GM23338 (cell line): ENCODE results near the gene C1RL. TPM values are rescaled to one million over a fixed set of nuclear protein-coding genes. Genes with fewer than 3 reads are reported as not detected.

Experiments used
- ATAC-seq: fragments of 200-7000 bp; cut with Tn5 transposase; 3 replicates; pipeline ENCODE4 v1.9.1; 2020
- DNase-seq: peaks from one replicate; pipeline ENCODE4 v3.0.0-alpha.2; 2015; ENCODE audit warnings: low spot score
- H2AFZ ChIP-seq: fragments of 200-600 bp; sonication (generic); 2 replicates; pipeline ENCODE4 v1.8.0; 2016; ENCODE audit warnings: antibody characterized with exemption, mild to moderate bottlenecking, moderate library complexity
- H3F3A ChIP-seq: fragments of 200-600 bp; sonication (generic); replicated peaks from 2 replicates; pipeline ENCODE4 v1.8.0; 2017; ENCODE audit warnings: antibody characterized with exemption, mixed run types, low read depth
- H3K27ac ChIP-seq: fragments of 200-600 bp; sonication (generic); 2 replicates; pipeline ENCODE4 v1.6.1; 2016; ENCODE audit warnings: low read depth
- H3K27me3 ChIP-seq: fragments of 200-600 bp; sonication (generic); 2 replicates; pipeline ENCODE4 v1.8.0; 2016; ENCODE audit warnings: mild to moderate bottlenecking, mixed run types, moderate library complexity; ENCODE audit not compliant: insufficient read depth
- H3K36me3 ChIP-seq: fragments of 200-600 bp; sonication (generic); 2 replicates; pipeline ENCODE4 v1.8.0; 2016; ENCODE audit warnings: mild to moderate bottlenecking; ENCODE audit not compliant: insufficient read depth
- H3K4me1 ChIP-seq: fragments of 200-600 bp; sonication (generic); 2 replicates; pipeline ENCODE4 v1.8.0; 2016; ENCODE audit warnings: mild to moderate bottlenecking, moderate library complexity; ENCODE audit not compliant: insufficient read depth
- H3K4me2 ChIP-seq: fragments of 200-600 bp; sonication (generic); 2 replicates; pipeline ENCODE4 v1.7.1; 2017; ENCODE audit warnings: mixed run types
- H3K4me3 ChIP-seq: fragments of 200-600 bp; sonication (generic); 2 replicates; pipeline ENCODE4 v1.6.1; 2016; ENCODE audit warnings: mixed run types
- H3K79me2 ChIP-seq: fragments of 200-600 bp; sonication (generic); replicated peaks from 2 replicates; pipeline ENCODE4 v1.8.0; 2017; ENCODE audit warnings: mild to moderate bottlenecking; ENCODE audit not compliant: insufficient read depth
- H3K9me2 ChIP-seq: fragments of 200-600 bp; sonication (generic); 2 replicates; pipeline ENCODE4 v1.8.0; 2017; ENCODE audit not compliant: insufficient read depth
- H4K20me1 ChIP-seq: fragments of 200-600 bp; sonication (generic); replicated peaks from 2 replicates; pipeline ENCODE4 v1.8.0; 2017; ENCODE audit warnings: mild to moderate bottlenecking; ENCODE audit not compliant: insufficient read depth
- H3K27ac Mint-ChIP-seq: 2 replicates; pipeline ENCODE4 v1.8.0; 2020; ENCODE audit warnings: inconsistent platforms, mild to moderate bottlenecking, moderate library complexity, mixed read lengths
- H3K27me3 Mint-ChIP-seq: 3 replicates; pipeline ENCODE4 v1.8.0; 2022; ENCODE audit warnings: low read depth, mild to moderate bottlenecking, moderate library complexity, mixed read lengths, inconsistent platforms; ENCODE audit not compliant: insufficient read depth, poor library complexity
- H3K36me3 Mint-ChIP-seq: 3 replicates; pipeline ENCODE4 v1.8.0; 2021; ENCODE audit warnings: low read depth, mild to moderate bottlenecking, inconsistent platforms, moderate library complexity, mixed read lengths
- H3K4me1 Mint-ChIP-seq: 3 replicates; pipeline ENCODE4 v1.8.0; 2020; ENCODE audit warnings: mild to moderate bottlenecking, inconsistent platforms, mixed read lengths
- H3K4me3 Mint-ChIP-seq: 3 replicates; pipeline ENCODE4 v1.8.0; 2021; ENCODE audit warnings: moderate library complexity, mild to moderate bottlenecking, inconsistent platforms, mixed read lengths
- H3K9me3 Mint-ChIP-seq: 3 replicates; pipeline ENCODE4 v1.8.0; 2020; ENCODE audit warnings: moderate library complexity, mild to moderate bottlenecking, inconsistent platforms, mixed read lengths
- CREB1 ChIP-seq: fragments of 250-450 bp; sonication (Bioruptor Pico); IDR thresholded peaks from 2 replicates; pipeline ENCODE4 v1.5.0; 2020; ENCODE audit warnings: low read depth, mild to moderate bottlenecking, moderate library complexity
- ETS1 ChIP-seq: IDR thresholded peaks from 2 replicates; pipeline ENCODE4 v1.6.1; 2016; ENCODE audit warnings: antibody characterized with exemption
- EZH2 ChIP-seq: fragments of 200-600 bp; sonication (generic); IDR thresholded peaks from one replicate; pipeline ENCODE4 v1.8.0; 2017; ENCODE audit warnings: antibody characterized with exemption, mild to moderate bottlenecking, low read depth; ENCODE audit not compliant: unreplicated experiment
- EZH2phosphoT487 ChIP-seq: fragments of 200-600 bp; sonication (generic); IDR thresholded peaks from one replicate; pipeline ENCODE4 v1.8.1; 2018; ENCODE audit warnings: antibody characterized with exemption; ENCODE audit not compliant: unreplicated experiment
- JUNB ChIP-seq: IDR thresholded peaks from one replicate; pipeline ENCODE4 v1.6.1; 2016; ENCODE audit warnings: antibody characterized with exemption; ENCODE audit not compliant: unreplicated experiment
- NANOG ChIP-seq: IDR thresholded peaks from 2 replicates; pipeline ENCODE4 v1.6.1; 2016; ENCODE audit warnings: antibody characterized with exemption, borderline replicate concordance
- POLR2AphosphoS5 ChIP-seq: IDR thresholded peaks from 2 replicates; pipeline ENCODE4 v1.6.1; 2016; ENCODE audit warnings: antibody characterized with exemption, low read depth
- STAT1 ChIP-seq: IDR thresholded peaks from one replicate; pipeline ENCODE4 v1.6.1; 2016; ENCODE audit warnings: antibody characterized with exemption; ENCODE audit not compliant: unreplicated experiment
- ZNF114 ChIP-seq: fragments of 250-450 bp; sonication (Bioruptor Pico); IDR thresholded peaks from 2 replicates; pipeline ENCODE4 v1.5.0; 2020; ENCODE audit warnings: mild to moderate bottlenecking, moderate library complexity
- ZNF331 ChIP-seq: fragments of 250-450 bp; sonication (Bioruptor Pico); IDR thresholded peaks from 2 replicates; pipeline ENCODE4 v1.5.0; 2020; ENCODE audit warnings: low read depth, mild to moderate bottlenecking, moderate library complexity
- polyA plus RNA-seq: library from polyadenylated mRNA; unstranded; fragments of >200 nt; fragmentation: Nextera tagmentation; extraction: Ambion mirVana; gene quantifications from 2 replicates; pipeline ENCODE4 v1.2.1, GENCODE V29; 2016
- total RNA-seq: library from RNA; depleted of rRNA; stranded (reverse); fragments of >200 nt; shearing (Covaris generic); gene quantifications from 2 replicates; pipeline ENCODE4 v1.2.3, GENCODE V29; 2014
- TF ChIP-seq, protein P1 (sequence below): IDR thresholded peaks from one replicate; pipeline ENCODE4 v1.6.1; 2018; ENCODE audit warnings: antibody characterized with exemption; ENCODE audit not compliant: unreplicated experiment
- TF ChIP-seq, protein P2 (sequence below), 2 experiments: fragments of 200-600 bp in 1 of 2; sonication (generic) in 1 of 2; conservative IDR thresholded peaks; 2 replicates each; pipeline versions ENCODE4 v1.5.1 to v1.6.1; 2016 to 2017; ENCODE audit warnings: antibody characterized with exemption in 2 of 2, low read depth in 2 of 2, mild to moderate bottlenecking in 2 of 2, moderate library complexity in 1 of 2

Gene C1RL
- total and polyA plus RNA-seq, 2 experiments from 2014 or later, result 7.3 to 8.8 TPM

GRCh38 chr12:7154901-7155470, 46.0 kb upstream of the C1RL start (continued):
- TF ChIP-seq, protein P1, sequence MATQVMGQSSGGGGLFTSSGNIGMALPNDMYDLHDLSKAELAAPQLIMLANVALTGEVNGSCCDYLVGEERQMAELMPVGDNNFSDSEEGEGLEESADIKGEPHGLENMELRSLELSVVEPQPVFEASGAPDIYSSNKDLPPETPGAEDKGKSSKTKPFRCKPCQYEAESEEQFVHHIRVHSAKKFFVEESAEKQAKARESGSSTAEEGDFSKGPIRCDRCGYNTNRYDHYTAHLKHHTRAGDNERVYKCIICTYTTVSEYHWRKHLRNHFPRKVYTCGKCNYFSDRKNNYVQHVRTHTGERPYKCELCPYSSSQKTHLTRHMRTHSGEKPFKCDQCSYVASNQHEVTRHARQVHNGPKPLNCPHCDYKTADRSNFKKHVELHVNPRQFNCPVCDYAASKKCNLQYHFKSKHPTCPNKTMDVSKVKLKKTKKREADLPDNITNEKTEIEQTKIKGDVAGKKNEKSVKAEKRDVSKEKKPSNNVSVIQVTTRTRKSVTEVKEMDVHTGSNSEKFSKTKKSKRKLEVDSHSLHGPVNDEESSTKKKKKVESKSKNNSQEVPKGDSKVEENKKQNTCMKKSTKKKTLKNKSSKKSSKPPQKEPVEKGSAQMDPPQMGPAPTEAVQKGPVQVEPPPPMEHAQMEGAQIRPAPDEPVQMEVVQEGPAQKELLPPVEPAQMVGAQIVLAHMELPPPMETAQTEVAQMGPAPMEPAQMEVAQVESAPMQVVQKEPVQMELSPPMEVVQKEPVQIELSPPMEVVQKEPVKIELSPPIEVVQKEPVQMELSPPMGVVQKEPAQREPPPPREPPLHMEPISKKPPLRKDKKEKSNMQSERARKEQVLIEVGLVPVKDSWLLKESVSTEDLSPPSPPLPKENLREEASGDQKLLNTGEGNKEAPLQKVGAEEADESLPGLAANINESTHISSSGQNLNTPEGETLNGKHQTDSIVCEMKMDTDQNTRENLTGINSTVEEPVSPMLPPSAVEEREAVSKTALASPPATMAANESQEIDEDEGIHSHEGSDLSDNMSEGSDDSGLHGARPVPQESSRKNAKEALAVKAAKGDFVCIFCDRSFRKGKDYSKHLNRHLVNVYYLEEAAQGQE, result no peak
- TF ChIP-seq CREB1 (CRISPR knock-in tag) (no peak), ETS1 (no peak), POLR2AphosphoS5 (no peak), ZNF331 (CRISPR knock-in tag) (no peak), JUNB (no peak), EZH2 (no peak), STAT1 (no peak), ZNF114 (no peak), EZH2phosphoT487 (no peak), NANOG (no peak)
- TF ChIP-seq, protein P2, sequence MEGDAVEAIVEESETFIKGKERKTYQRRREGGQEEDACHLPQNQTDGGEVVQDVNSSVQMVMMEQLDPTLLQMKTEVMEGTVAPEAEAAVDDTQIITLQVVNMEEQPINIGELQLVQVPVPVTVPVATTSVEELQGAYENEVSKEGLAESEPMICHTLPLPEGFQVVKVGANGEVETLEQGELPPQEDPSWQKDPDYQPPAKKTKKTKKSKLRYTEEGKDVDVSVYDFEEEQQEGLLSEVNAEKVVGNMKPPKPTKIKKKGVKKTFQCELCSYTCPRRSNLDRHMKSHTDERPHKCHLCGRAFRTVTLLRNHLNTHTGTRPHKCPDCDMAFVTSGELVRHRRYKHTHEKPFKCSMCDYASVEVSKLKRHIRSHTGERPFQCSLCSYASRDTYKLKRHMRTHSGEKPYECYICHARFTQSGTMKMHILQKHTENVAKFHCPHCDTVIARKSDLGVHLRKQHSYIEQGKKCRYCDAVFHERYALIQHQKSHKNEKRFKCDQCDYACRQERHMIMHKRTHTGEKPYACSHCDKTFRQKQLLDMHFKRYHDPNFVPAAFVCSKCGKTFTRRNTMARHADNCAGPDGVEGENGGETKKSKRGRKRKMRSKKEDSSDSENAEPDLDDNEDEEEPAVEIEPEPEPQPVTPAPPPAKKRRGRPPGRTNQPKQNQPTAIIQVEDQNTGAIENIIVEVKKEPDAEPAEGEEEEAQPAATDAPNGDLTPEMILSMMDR (conservative IDR thresholded peaks at IDR 0.05; ENCODE audit: low read depth in 2 of 2), result no peak

DNA sequence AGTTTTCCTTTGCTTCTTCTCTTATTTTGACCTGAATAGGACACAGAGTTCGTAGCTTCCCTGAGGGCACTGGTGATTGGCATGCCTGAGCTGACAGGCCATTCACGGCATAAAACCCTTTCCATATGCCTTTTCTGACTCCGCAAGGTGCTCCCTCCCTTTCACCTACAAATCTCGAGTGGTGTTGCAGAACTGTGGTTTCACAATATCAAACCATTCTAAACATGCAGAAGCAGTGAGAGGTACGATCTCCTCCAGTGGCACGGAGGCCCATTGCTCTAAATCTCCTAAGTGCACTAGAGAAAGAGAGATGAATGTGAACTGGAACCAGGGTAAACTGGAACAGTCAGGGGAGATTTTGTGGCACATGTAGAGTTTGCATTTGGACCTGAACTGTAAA, 45.0 kb upstream of the C1RL start:
- no peak for ATAC-seq
- Mint-ChIP-seq H3K27ac (no peak overlapping the region), H3K4me3 (no peak overlapping the region)
- TF ChIP-seq ETS1, result no peak
- TF ChIP-seq, protein P1, result no peak
- TF ChIP-seq JUNB, result no peak

More for the DNA sequence above, 45.0 kb upstream of the C1RL start:
- no peak overlapping the region for H3K4me3 ChIP-seq
- H3K4me1 ChIP-seq, result no peaks in the 10 kb centered on the region
- Mint-ChIP-seq H3K4me1 (no peaks in the 10 kb centered on the region), H3K36me3 (peaks cover 4% of the 10 kb centered on the region; the same call in 1 of the 3 replicates), H3K9me3 (no peaks in the 10 kb centered on the region), H3K27me3 (peaks cover 2% of the 10 kb centered on the region)
- no peak overlapping the region for H3K27ac ChIP-seq
- no peak overlapping the region for H2AFZ ChIP-seq
- H3K27me3 ChIP-seq, result no peaks in the 10 kb centered on the region
- H3K79me2 ChIP-seq, result no peaks in the 10 kb centered on the region
- no peaks in the 10 kb centered on the region for H3F3A ChIP-seq
- H3K4me2 ChIP-seq, result no peak overlapping the region
- no peaks in the 10 kb centered on the region; the same call in 1 of the 2 replicates for H3K36me3 ChIP-seq
- H3K9me2 ChIP-seq, result no peaks in the 10 kb centered on the region
- H4K20me1 ChIP-seq, result no peaks in the 10 kb centered on the region; the same call in 1 of the 2 replicates
- no peak for DNase-seq
